Amygdala (tissue), 56 donors: ENCODE measurements around the gene MIPEP.
"Not testable (repeated sequence)": the region's sequence is repeated elsewhere in the genome, so short reads cannot be mapped to it uniquely, and the experiment has no call there.

Experiments used
- DNase-seq, 56 donors: peaks; one replicate each; lab custom pipeline; 2025; lab: John Stamatoyannopoulos, UW

MIPEP gene

GRCh38 chr13:23888658-23889614 lies at the start of gene MIPEP:
Gene MIPEP, minus strand, starts transcription at chr13:23889400. Its CDS starts 80 bp downstream, at chr13:23889320.
- peak; percentile 39 to 95 (median 89) for DNase-seq

GRCh38 chr13:23934520-23934919 lies 45.3 kb upstream of the MIPEP start:
- no peak for DNase-seq

- no peak for DNase-seq
Observed at GRCh38 chr13:23928985-23929384, 39.8 kb upstream of the MIPEP start.

- DNase-seq = no peak
Observed at GRCh38 chr13:23923031-23923430, 33.8 kb upstream of the MIPEP start.

GRCh38 chr13:23922005-23922932 lies 33.1 kb upstream of the MIPEP start:
- DNase-seq = no peak

- DNase-seq = peak in 5 of 56 donors; percentile 4 to 63 (median 18)
Observed at GRCh38 chr13:23921451-23921888, 32.3 kb upstream of the MIPEP start.

GRCh38 chr13:23919006-23919405 lies 29.8 kb upstream of the MIPEP start:
- DNase-seq = no peak

- no peak for DNase-seq
Observed at GRCh38 chr13:23918208-23918607, 29.0 kb upstream of the MIPEP start.

- no peak for DNase-seq
Observed at GRCh38 chr13:23915308-23915707, 26.1 kb upstream of the MIPEP start.

- DNase-seq = no peak
Observed at GRCh38 chr13:23912469-23912868, 23.3 kb upstream of the MIPEP start.

GRCh38 chr13:23909606-23910005 lies 20.4 kb upstream of the MIPEP start:
- DNase-seq = no peak

- no peak for DNase-seq
Observed at GRCh38 chr13:23905766-23906165, 16.6 kb upstream of the MIPEP start.

- DNase-seq = no peak
Observed at GRCh38 chr13:23903906-23904280, 14.7 kb upstream of the MIPEP start.

GRCh38 chr13:23902975-23903905 lies 14.0 kb upstream of the MIPEP start:
- no peak for DNase-seq

GRCh38 chr13:23901365-23901764 lies 12.2 kb upstream of the MIPEP start:
- no peak for DNase-seq

- DNase-seq = peak in 10 of 56 donors; percentile 7 to 64 (median 28)
Observed at GRCh38 chr13:23899555-23899954, 10.4 kb upstream of the MIPEP start.

GRCh38 chr13:23898101-23898500 lies 8.9 kb upstream of the MIPEP start:
- no peak for DNase-seq

GRCh38 chr13:23897452-23897919 lies 8.3 kb upstream of the MIPEP start, which contains the start of gene C1QTNF9B:
Gene C1QTNF9B, minus strand, starts transcription at chr13:23897502.
- not testable (repeated sequence) for DNase-seq

GRCh38 chr13:23894746-23895145 lies 5.5 kb upstream of the MIPEP start:
- not testable (repeated sequence) for DNase-seq

GRCh38 chr13:23893791-23894190 lies 4.6 kb upstream of the MIPEP start:
- DNase-seq = not testable (repeated sequence)
